Measurements from ENCODE around the gene SDCCAG8. TPM values are rescaled to one million over a fixed set of nuclear protein-coding genes. Genes with fewer than 3 reads are reported as not detected.

SDCCAG8 gene
- polyA plus RNA-seq, 10 donors: 17.9 to 27.1 (median 22.9) TPM

DNA sequence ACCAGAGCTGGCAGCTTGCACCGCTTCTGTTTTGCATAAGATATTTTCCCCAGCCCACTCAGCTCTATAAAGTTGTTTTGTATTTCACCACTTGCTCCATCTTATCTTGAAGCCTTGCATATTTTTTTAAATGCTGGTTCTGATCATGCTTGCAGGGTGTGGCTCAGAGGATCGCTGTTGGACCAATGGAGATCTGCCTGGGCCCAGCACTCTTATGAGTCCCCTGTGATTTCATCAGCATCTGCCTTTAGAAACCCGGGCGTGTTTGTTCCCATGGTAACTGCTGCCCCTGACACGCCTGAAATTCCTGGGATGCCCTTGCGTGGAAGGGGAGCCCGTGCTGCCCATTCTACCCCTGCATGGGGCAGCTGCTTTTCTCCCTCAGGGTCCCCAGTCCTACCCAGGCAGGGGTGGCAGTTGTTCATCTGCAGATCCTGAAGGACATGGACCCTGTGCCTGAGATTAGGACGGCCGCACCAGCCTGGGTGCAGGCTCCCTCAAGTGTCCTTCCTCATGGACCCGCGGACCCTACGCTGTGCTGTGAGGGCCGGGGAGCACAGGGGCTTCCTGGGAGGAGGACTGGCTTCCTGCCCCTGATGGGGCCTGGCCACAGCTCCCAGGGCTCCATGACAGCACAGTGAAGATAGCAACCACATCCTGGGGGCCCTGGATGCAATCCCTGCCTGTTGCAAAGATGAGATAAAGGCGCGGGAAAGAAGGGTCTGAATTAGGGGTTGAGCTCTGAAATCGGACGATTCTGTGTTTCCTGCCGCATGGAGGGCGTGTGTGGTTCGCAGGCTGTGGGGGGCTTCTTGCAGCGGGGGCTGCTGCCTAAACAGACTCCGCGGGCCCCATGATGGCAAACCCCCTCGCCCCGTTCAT lies 226.5 kb downstream of the SDCCAG8 start:
- DNase-seq: peak in 1 of 3 donors; percentile 50

DNA sequence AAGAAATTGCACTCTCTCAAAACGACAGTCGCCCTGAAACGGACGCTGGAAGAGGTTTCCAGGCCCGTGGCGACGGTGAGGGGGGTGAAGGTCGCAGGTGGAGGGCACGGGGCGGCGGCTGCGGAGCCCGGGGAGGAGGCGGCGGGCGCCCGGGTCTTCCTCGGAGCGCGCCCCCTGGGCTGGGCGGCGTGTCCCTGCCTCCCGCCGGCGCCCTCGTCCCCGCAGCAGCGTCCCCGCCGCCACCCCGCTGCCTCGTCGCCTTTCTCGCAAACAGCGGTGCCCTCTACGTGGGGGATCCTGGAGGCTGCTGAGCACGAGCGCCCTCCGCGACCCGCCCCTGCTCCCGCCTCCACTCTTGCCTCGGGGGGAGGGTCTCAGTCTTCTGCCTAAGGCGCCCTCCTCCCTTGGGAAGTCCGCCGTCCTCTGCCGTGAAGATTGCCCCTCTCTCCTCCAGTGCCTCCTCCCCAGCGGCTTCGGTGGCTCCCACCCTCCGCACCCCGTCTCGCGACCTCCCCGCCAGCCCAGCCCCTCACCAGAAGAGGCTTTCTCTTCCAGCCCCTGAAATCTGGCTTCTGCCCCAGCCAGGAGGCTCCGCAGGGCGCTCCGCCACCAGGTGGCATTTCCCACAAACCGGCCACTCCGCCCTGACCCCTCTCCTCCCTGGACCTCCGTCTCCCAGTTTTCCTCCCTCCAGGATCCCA lies 227.4 kb downstream of the SDCCAG8 start:
- peak in 1 of 3 donors; percentile 35 for DNase-seq

DNA sequence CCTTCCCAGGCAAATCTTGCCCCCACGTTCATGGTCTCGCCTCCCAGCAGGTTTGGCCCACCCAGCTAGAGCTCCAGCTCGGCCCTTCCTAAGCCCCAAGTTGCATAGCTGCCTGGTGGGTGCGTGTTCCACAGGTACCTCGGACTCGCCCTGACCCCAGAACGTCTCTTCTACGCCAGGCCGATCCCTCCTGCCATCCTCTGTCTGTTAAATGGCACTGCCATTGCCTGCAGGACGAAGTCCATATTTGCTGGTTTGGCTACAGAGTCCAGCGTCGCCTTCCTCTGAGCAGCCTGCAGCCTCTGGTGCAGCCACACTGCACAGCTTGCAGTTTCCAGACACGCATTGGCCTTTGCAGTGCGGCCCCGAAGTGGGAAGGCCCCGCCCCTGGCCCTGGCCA lies 228.1 kb downstream of the SDCCAG8 start:
- no peak for DNase-seq

DNA sequence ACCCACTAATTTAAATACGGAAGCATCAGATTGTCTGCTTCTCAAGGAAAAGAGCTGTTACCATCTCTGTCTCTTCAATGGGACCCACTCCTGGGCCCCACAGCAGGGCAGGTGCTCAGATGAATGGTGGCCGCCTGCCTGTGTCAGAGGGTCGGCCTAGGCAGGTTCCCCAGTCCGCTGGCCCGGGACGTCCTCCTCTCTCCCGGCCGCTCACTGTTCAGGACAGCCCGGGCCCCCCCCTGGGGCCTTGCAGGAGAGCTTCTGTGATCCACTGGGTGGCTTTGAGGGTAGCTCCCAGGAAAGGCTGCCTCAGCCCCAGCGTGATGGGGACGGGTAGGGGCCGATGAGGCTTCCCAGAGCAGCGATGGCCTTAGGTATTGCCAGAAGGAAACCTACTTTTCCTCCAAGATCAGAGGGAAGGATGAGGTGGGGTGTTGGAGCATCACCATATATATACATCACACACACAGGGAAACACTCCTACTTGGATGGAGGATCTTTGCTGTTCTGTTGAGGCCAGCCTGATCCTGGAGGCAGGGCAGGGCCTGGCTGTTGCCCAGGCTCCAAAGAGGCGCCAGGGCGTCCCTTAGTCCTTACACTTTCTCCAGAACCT lies 231.3 kb downstream of the SDCCAG8 start:
- DNase-seq: no peak

DNA sequence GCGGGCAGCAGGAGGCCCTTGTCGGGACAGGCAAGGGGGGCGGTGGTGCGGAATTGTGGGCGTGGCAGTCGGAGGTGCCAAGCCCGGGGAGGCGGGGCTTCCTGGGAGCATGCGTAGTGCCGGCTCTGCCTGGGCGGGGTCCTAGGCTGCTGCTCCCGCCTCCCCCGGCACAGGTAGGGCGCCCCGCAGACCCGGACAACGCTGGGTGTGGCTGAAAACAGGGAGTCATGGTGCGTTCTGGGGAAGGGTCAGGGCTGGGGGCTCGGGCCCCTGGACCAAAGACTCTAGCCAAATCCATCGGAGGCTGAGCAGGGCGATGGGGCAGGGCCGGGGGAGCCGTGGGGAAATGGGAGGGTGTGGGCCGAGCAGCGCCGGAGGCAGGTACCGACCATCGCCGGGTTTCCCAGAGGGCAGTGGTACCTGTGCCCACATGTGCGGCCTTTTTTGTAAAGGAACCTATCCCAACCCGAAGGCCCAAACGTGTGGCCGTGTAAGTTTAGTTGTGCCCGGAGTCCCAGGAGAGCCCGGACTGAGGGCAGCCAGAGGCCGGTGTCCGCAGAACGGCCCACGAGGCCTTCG lies 231.9 kb downstream of the SDCCAG8 start:
- no peak for DNase-seq

DNA sequence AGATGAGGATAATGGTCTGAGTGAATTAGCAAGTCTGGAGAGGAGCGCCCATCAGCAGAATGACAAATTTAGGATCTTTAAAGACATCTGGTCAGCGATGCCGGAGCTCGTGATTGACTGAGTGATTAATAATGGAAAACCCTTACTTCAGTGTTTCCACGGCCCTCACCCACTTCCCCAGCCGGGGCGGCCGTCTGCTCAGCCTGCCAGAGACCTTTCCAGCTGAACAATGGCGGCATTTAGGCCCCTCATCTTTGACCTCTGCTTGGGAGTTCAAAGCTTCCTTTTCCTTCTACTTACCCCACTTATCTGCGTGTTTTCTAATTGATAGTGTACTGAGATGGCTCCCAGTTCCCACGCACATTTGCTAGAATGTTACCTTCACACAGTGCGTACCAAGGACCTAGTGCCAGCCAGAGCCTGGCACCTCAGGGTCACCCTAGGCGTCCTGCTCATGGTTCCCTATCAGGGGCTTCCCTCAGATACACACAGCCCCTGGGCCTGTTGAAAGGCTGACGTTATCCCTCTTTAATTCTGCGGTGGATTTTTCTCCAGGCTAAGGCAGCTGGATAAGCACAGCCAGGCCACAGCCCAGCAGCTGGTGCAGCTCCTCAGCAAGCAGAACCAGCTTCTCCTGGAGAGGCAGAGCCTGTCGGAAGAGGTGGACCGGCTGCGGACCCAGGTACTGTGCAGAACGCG lies 232.8 kb downstream of the SDCCAG8 start:
- no peak for DNase-seq

DNA sequence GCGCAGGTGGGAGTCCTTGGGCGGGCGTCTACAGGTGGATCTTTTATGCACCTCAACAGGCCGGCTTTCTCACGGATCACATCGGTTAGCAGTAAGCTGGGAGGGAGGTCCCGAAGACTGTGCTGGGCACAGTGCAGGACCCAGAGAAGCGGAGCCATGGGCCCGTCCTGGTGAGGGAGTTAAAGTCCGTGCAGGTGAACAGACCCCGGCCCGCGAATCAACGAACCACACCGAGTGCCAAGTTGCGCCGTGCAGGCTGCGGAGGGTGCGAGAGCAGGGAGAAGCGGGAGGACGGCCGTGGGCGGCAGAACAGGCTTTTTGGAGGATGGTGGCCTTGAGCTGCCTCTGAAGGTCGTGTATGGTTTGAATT lies 233.3 kb downstream of the SDCCAG8 start:
- DNase-seq: no peak

DNA sequence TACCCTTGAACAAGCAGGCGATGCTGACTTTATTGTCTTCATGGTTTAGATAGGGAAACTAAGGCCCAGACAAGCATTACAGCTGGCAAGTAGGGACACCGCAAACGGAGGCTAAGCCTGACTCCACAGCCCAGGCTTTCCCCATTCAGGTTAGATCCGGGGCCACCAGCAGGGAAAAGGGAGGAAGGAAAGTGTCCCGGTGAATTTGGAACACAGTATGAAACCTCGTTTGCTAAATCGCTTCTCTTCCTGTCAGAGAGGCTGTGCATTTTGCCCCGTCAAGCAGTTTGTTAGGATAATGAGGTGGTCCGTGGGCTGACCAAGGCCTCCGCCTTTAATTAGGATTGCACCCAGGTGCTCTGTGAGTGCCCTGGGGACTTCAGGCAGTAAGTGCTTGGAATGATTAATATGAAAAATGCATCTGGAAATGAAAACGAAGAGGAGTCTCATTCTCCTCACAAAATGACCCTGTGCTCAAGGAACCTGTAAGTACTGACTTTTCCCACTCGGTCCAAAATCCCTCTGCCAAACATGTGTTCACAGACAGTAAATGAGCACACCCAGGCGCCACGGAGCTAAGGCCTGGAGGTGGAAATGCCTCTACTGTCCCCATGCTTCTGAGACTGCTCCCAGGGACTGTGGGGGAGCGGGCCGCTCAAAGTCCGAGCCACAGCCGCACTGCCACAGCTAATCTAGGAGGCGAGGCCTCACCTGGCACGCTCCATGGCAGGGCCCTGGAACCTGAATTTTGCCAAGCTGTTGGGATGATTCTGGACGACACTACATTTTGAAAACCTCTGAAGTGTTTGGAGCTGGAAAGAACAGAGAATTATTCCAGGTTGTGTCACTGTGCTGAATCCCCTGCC lies 234.1 kb downstream of the SDCCAG8 start:
- no peak for DNase-seq

DNA sequence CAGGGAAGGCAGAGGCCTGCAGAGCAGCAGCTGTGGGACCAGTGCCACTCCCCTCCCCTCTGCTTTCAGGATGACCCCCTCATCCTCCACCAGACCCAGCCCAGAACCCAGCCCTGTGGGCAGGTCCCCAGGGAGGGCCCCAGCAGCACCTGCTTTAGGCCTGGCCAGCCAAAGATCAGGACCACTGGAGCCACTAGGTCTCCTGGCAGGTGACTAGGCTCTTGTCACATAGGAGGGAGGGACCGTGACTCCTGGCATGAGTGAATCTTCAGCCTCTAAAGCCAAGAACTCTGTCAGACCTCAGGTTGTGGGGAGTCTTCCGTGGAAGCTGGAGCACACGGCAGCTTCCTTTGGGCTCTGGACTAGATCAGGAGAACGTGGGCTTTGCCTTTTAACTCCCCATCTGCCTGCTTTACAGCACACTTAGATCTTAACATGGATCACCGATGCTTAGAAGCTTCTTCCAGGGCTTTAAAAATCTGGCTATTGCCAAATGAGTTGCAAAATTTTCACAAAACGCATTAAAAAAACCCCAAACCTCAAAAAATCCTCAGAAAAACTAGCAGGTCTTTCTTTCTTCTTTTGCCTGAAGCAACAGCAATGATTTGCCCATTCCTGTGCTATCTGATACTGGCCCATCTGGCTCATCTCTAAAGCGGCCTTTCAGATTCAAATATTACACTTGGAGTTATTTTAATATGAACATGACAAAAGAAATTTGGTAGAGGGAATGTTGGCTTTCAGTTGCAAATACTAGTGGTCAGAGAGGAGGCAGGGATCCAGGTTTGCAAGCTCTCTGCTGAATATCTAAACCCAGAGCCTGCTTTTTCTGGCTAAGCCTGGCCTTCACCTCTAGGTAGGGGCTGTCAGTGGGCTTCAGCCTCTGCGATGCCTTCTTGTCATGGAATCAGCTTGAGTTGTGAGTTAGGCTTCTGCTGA lies 235.2 kb downstream of the SDCCAG8 start:
- DNase-seq: no peak

DNA sequence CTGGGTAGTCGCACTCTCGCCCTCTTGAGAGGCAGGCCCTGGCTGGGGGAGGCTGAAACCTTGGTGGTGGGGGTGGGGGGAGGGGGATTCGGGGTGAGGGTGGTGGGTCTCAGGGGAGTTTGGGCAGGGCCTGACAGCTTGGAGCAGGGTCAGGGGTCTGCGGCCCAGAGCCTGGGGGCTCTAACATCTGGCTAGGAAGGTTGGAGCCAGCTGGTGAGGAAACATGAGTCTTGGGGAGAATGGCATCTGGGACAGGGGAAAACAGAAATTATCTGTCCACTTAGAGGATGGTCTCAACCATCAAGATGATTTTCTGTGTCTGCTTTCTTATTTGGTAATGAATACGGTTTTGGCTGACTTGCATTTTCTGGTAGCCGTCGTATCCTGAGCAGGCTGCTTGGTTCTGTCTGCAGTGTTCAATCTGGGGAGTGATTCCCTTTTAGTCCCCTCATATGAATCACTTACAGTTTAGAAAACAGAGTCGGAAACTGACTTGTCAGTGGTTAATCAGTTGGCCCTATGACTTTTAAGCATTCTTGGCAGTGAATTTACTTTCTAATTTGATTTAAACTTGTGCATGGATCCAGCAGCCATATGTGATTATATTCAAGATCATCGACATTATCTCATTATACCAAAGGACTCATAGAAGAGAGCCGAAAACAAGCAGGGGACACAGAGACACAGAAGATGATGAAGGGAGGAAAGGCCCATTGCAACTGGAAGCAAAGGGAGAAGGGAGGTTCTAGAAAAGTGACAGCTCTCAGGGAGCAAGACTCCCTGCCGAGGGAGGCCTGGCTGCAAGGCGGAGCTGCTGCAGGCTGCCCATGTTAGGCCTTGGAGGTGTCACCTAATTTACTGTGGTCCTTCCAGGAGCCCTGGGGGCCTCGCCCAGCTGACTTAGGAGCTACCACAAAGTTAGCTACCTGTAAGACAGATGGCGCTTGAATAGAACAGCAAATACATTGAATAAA lies 237.6 kb downstream of the SDCCAG8 start:
- no peak for DNase-seq

DNA sequence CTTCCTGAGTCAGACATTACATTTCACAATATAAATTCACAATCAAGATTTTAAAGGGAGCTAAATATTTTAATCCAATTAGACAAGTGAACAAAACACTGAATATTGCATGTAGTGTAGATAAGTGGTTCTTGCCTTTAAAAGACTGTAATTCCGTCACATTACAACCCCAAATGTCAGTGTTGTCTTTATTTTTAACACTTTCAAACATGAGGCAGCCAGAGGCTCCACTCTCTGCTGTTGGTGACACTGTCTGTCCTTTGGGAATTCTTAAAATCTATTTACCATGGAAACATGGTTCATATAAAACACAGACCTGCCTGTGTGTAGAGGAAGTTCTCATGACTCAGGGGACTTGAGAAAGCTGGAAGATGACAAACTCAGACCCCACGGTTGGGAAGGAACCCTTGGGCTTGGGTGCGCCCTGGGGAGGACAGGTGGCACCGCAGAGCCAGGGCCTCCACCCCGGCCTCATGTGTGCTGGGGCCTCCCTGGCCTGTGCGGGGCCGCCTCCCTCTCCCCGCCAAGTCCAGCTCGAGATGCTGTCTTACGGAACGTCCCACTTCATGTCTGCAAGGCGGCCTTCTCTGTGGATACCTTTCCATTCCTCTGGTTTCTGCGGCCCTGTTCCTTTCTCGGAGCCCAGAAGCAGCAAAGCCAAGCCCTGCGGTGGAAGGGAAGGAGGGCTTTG lies 239.0 kb downstream of the SDCCAG8 start:
- no peak for DNase-seq

DNA sequence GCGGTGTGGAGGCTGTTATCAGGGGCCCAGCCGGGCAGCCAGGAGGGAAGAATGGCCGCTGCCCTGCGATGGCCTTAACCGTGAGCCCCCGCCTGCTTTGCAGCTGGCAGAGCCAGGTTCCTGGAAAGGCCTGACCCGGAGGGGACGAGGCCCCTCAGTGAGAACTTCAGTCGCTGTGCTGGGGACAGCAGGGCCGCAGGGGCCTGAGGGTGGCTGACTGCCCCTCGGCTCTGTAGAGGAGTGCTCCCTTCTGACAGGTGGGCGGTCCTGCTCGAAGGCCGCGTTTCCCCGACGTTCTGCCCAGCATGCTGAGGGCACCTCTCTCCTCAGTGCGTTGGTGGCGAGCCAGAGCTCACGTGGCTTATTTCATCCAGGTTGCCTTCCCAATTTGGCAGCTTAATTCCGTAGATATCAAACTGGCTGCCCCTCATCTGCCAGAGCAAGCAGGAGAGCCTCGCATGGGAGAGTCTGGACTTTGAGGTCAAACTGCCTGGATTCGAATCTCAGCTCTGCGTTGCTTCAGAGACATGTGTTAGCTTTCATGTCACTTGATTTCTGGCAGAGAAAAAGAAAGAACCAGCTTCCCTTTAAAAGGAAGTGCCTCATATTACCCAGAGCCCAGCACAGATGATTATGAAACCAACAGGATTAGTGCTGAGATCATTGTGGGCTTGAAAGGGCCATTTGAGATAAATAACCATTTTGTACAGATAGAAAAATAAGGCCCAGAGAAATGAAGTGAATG lies 239.8 kb downstream of the SDCCAG8 start:
- no peak for DNase-seq

DNA sequence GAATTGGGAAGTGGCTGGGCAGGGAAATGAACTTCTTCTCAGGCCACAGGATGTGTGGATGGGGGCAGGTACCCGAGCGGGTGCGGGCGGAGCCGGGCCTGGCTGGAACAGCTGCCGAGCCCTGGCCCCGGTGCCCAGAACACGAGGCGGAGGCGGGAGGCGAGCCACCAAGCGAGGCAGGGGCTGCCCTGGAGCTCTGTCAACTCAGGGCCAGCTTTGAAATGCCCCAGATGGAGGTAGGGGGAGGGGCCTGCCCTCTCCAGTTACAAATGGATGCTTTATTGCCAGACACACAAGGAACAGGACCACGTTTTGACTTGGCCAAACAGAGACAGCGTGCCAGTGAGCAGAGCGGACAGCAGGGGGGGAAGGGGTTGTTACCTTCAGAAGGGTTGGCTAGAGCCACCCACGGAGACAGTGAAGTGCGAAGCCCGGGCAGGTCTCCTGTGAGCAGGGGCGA lies 240.4 kb downstream of the SDCCAG8 start:
- DNase-seq: no peak

DNA sequence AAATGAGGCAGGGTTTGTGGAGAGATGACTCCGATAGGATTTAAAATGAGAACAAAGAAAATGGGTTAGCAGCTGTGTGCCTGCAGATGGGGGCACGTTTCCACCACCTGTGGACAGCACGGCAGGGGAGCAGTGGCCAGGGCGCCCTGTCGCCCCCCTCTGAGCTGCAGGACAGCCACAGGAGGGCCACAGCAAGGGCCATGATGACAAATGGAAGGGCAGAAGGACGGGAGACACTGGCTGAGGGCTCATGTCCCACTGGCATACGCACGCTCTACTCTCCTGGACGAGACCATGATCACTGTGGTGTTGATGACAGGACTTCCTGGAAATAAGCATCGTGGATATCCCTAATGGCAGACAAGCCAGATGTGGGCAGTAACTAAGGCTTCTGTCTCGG lies 241.0 kb downstream of the SDCCAG8 start:
- DNase-seq: no peak

DNA sequence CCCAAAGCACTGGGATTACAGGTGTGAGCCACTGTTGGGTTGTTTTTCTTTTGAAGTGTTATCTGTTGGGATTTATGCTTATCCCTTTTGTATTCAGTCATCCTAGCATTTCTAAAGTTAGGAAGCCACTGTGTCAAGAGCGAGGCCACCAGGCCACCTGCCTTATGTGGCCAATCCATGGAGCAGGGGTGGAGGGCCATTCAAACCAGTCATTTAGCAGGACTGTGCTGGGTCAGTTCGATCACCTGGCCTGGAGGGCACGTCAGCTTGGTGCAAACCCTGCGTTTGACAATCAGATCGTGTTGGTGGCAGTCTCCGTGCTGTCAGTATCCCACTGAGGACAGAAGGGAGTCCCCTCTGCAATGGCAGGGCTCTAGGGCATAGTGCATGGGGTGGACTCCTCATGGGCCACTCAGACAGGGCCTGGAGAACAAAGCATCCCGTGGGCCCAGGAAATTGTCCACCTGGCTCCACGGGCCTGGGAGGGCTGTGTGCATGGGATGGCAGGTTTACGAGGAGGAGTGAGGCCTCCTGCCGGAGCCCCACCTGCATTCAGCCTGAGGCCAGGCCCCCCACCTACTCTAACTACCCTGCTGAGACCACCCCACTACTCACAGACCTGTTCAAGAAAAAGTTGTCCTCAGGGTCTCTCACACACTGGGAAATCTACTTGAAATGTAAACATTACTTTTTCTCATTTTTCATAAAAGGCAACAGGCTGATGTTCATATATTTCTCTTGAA lies 242.3 kb downstream of the SDCCAG8 start:
- DNase-seq: no peak

DNA sequence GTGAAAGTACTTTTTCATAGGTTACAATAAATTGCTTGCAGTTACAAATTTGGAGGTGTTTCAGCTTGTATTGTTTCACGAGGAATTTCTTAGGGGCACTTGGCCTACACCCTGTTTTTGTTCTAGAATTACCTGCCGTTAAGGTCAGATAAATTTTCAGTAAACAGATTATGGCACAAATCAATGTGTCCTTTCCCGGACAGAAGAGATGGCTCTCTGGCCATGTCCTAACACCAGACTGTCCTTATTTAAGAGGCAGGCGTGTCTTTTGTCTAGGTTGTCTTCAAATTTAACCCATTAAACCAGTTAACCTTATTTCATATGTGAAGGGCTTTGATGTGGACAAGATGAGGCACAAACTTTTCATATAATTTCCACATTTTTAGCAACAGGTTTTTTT lies 243.4 kb downstream of the SDCCAG8 start:
- DNase-seq: no peak

Data from muscle of back (tissue), 11 donors.